GM19324 (cell line): ENCODE data around the gene FAM174C.

Experiments
- ATAC-seq: cut with Tn5 transposase; IDR thresholded peaks from one replicate; pipeline ENCODE4 v1.9.1; 2021; ENCODE audit warnings: mild to moderate bottlenecking, moderate library complexity; ENCODE audit not compliant: unreplicated experiment, low FRiP score

The FAM174C gene

GRCh38 chr19:1275260-1275975 is at the start of gene FAM174C:
TSS of gene FAM174C (plus strand) at chr19:1275530. CDS start at chr19:1275550, 20 bp downstream.
- ATAC-seq: peak; percentile 78

- ATAC-seq: no peak
Observed at GRCh38 chr19:1226227-1226518, 49.2 kb upstream of the FAM174C start.

GRCh38 chr19:1226522-1227303 is 48.6 kb upstream of the FAM174C start:
- no peak for ATAC-seq

DNA sequence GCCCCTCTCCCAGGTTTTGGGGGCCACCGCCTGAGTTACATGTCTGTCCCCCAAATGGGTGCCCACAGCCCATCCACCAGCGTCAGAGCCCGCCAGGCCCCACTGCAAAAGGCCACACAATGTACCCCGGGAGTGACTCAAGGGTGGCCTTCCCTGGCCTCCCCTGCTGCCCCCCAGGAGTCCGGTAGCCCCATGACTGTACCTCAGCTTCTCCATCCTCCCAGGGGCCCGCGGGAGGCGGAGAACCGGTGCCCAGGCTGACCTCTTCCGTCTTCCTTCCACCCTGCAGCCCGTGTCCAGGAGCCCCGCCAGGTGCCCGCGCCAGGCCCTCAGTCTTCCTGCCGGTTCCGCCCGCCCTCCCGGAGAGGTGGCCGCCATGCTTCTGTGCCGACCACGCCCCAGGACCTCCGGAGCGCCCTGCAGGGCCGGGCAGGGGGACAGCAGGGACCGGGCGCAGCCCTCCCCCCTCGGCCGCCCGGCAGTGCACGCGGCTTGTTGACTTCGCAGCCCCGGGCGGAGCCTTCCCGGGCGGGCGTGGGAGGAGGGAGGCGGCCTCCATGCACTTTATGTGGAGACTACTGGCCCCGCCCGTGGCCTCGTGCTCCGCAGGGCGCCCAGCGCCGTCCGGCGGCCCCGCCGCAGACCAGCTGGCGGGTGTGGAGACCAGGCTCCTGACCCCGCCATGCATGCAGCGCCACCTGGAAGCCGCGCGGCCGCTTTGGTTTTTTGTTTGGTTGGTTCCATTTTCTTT is 47.9 kb upstream of the FAM174C start:
- no peak for ATAC-seq

- no peak for ATAC-seq
Observed at GRCh38 chr19:1228161-1228957, 47.0 kb upstream of the FAM174C start.

- ATAC-seq: no peak
Observed at GRCh38 chr19:1229056-1229923, 46.0 kb upstream of the FAM174C start.

DNA sequence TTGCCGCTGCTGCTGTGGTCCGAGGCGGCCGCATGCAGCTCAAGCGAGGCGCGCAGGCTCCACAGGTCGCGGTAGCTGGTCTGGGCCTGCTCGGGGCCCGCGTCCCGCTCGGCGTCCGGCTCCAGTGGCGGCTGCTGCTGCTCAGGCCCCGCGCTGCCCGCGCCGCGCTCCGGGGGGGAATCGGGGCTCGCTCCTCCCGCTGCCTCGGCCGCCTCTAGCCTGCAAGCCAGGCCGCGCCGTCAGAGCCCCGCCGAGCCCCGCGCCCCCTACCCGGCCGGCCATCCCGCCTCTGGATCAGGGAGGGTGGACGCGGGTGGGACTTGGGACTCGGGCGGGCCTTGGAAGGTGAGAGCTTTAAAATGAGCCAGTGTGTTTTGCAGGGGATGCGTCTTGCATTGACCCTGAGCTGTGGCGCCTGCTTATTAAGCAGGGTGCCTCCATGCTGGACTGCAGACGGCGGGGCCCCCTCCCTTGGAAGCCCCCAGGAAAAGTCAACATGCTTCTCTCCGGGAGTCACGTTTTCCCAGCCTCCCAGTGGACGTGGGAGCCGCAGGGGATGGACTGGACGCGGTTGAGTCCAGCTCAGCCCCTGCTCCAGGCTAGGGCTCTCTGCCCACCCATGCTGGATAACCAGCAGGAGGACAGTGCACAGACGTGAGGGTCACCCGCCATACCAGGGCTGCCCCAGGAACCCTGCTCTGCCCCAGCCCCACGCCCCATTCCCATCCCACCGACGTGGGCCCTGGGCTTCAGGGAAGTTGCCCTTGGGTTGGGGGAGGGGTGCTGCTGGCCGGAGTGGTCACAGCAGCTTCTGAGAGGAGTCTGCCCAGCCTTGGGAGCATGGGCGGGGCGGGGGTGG is 45.2 kb upstream of the FAM174C start:
- ATAC-seq: no peak

DNA sequence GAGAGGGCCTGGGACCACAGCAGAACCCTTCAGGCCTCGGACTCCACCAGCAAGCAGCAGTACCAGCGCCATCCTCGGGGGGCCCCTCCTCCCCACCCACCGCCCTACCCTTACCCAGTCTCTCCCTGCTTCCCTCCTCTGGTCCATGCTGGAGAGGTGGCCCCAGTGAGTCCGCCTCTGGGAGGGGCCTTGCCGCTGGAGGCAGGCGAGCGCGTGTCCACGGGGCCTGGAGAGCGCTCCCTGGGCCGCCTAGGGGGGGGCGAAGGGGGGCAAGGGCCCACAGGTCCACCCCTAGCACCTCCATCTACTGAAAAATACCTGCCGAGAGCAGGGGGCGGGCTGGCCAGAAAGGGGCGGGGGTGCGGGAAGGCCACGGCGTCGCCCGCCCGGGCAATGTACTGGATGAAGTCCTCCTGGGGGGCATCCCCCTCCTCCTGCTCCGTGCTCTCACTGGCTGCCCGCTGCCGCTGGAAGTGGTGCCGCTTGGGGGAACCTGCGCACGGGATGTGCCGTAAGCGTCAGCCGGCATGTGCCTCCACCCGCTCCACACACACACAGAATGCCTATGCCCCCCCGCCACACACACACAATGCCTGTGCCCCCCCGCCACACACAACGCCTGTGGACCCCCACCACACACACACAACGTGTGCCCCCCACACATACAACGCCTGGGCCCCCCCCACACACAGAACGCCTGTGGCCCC is 44.4 kb upstream of the FAM174C start:
- no peak for ATAC-seq

DNA sequence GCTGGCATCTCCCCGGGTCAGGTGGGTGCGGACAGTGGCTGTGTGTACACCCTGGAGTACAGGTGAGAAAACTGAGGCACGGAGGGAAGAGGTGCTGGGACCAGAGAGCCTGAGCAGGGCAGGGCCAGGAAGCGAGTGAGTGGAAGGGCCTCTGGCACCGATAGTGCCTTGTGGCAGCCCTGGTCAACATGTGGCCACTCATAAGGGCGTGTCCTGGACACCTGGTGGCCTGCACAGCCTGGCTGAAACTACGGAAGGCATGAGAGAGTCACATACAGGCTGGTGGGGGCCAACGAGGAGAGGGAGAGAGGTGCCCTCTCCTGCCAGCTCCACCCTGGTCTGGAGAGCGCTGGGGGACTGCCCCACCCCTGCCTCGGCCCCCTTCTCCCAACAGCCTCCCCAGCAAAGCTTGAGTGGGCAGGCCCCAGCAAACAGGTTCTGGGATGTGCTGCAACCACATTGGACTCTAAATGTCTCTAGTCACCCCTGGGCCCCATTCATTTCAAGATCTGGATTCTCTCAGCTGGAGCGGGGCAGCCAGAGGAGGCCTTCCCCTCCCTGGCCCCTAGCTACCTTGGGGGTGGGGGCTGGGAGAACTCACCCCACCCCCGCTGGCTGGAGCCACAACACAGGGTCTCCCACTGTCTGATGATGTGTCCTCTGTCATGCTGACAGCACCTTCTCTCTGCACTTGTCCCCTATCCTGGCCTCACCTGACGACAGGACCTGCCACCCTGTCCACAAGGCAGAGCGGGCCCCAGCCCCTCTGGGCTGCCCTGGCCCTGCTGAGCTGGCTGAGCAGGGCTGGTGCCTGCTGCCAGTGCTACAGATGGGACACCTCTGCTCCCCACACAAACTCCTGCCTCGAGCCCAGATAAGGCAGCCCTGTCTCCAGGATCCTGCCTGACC is 43.3 kb upstream of the FAM174C start:
- no peak for ATAC-seq

- no peak for ATAC-seq
Observed at GRCh38 chr19:1232652-1233072, 42.7 kb upstream of the FAM174C start.

DNA sequence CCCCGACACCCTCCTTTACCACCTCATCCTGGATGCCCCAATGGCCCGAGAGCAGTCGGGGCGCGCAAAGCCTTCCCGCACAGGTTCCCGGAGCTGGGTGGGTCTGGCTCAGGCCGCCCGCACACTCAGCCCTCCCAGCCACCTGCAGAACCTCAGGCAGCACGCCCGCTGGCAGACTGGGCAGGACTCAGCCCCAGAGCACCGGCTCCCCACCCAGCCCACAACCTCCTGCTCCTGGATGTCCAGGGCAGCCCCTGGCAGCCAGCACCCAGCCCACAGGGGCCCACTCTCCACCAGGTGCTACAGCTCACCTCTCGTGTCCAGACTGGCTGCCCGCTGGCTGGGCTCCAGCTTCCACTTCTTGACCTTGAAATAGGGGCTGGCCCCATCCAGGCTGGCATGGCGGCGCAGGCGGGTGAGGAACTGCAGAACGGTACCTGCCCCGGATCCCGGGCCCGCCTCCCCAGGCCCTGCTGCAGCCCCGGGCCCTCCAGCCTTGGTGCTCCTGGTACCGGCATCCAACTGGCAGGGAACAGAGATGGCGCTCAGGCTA is 42.1 kb upstream of the FAM174C start:
- ATAC-seq: no peak

DNA sequence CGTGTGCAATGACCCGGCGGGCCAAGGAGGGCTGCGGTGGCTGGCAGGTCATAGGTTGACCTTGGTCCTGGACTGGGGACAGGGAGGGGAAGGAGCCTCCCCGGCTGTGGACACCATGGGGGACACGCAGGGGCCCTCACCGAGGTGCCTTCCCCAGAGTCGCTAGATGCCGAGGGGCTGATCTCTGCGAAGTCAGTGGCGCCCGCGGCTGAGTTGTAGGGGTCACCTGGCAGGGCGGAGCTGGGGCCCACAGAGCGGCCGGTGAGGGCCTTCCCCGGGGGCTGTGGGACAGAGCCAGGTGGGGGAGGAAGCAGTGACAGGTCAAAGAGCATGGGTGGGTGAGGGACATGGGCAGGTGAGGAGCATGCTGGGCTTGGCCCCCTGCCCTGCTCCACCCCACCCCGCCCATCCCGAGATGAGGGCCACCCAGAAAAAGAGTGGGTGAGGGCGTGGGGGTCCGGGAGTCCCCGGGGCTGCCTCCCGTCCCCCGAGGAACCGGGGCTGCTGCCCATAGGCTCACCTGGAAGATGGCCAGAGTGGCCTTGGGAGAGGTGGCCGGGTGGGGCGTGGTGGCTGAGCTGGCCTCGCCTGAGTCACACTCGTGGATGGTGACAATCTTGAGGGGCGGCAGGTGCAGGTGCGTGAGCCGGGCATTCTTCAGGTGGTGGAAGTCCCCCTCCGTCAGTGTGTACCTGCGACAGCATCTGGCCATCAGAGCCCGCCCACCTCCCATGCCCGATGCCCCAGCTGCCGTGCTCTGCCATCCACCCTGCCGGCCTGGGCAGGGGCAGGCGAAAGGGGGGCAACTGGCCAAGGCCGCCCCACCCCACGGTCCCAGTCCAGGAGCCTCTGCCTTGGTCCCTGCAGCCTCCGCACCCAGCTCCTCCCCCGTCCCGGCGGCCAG is 41.0 kb upstream of the FAM174C start:
- no peak for ATAC-seq

DNA sequence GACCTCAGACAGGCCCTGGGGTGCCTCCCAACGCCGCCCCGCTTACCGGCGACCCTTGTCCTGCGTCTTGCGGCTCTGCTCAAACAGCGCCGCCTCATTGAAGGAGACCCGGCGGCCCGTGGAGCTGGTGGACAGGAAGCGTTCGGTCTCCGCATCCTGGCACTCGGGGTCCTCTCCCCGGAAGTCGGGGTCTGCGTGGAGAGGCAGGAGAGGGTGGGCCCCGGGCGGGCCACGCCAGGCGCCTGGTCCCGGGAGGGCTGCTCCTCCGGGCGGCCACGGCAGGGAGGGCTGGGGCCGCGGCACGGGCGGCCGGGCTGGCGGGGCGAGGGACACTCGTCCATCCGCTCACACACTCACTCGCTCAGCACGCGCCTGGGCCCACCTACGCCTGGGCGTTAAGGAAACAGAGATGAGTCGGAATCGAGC is 40.4 kb upstream of the FAM174C start:
- ATAC-seq: no peak

- no peak for ATAC-seq
Observed at GRCh38 chr19:1235625-1236538, 39.4 kb upstream of the FAM174C start.

DNA sequence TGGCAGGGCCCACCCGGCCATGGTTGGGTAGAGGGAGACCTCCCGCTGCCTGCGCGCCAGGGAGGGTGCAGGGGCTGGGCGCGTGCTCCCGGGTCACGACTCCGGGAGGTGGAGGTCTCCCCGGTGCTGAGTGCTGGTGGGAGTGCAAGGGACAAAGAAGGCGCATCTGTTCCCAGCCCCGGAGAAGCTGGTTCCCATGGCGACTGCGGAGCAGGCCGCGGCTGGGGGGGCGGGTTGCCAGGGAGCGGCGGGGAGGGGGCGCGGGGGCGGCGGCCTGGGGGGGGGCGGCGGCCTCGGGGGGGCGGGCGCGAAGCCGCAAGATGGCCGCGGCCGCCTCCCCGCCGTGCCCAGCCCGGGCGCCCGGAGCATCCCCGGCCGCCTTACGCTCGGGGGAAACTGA is 38.8 kb upstream of the FAM174C start:
- no peak for ATAC-seq
